Right lobe of liver (tissue), 6 donors: Measurements from ENCODE around the gene DUSP22. TPM values are rescaled to one million over a fixed set of nuclear protein-coding genes. Genes with fewer than 3 reads are reported as not detected.

ENCODE experiments used
- ATAC-seq, 4 donors: fragments of 200-7000 bp; cut with Tn5 transposase; one replicate each; pipeline ENCODE4 v1.9.1; 2020; ENCODE audit warnings: mild to moderate bottlenecking in 4 of 4, moderate library complexity in 4 of 4
- DNase-seq, 3 donors: peaks; one replicate each; pipeline ENCODE4 v3.0.0-alpha.2; 2020
- H3K27ac ChIP-seq, 3 donors: fragments of 200-600 bp; one replicate each; pipeline ENCODE4 v1.8.0; 2022
- H3K27me3 ChIP-seq, 2 donors: fragments of 200-600 bp; one replicate each; pipeline ENCODE4 v1.8.0; 2022
- H3K36me3 ChIP-seq, 4 donors: fragments of 200-600 bp; sonication (generic) in 1 of 4; one replicate each; pipeline versions ENCODE4 v1.5.1 to v1.8.0; 2017 to 2022; ENCODE audit warnings: control low read depth in 1 of 4
- H3K4me1 ChIP-seq, 4 donors: fragments of 200-600 bp; sonication (generic) in 1 of 4; one replicate each; pipeline versions ENCODE4 v1.5.1 to v1.8.0; 2017 to 2022; ENCODE audit warnings: control low read depth in 1 of 4
- H3K4me3 ChIP-seq, 3 donors: fragments of 200-600 bp; one replicate each; pipeline ENCODE4 v1.8.0; 2022
- H3K9me3 ChIP-seq, 4 donors: fragments of 200-600 bp; sonication (generic) in 1 of 4; one replicate each; pipeline versions ENCODE4 v1.5.1 to v1.8.0; 2017 to 2022; ENCODE audit warnings: control low read depth in 1 of 4
- POLR2A ChIP-seq: fragments of 450-650 bp; IDR thresholded peaks from one replicate; pipeline ENCODE4 v1.6.1; 2017; ENCODE audit warnings: antibody characterized with exemption, mild to moderate bottlenecking
- WGBS: methylation state at CpG from one replicate; pipeline ENCODE4 v1.1.6; 2018; ENCODE audit warnings: low coverage, low lambda C conversion rate; ENCODE audit not compliant: insufficient coverage; ENCODE audit errors: missing lambda C conversion rate; 5-methylcytosine and 5-hydroxymethylcytosine counted together
- intact Hi-C, 2 donors: fragments of 100-400 bp; cut with DNase I; formaldehyde crosslinking; loops; one replicate each; pipeline versions ENCODE4 v1.11.2 to v1.14.1; 2022
- total RNA-seq, 6 experiments: library from RNA; depleted of rRNA in 2 of 6; stranded (reverse); fragments of >200 nt in 2 of 6; fragmentation: NEBNext Ultra II Directional in 3 of 6; extraction: Animal tissue kit (Norgen Biotek cat#: 25700) in 3 of 6; gene quantifications; one replicate each; pipeline versions ENCODE4 v1.1.0 to v1.2.4, GENCODE V29; 2016 to 2023
- TF ChIP-seq, protein P1 (sequence below), 4 donors: fragments of 200-600 bp in 3 of 4; fragments of 450-650 bp in 1 of 4; IDR thresholded peaks; one replicate each; pipeline versions ENCODE4 v1.5.1 to v1.8.0; 2016 to 2022; ENCODE audit warnings: antibody characterized with exemption in 4 of 4, mild to moderate bottlenecking in 2 of 4
- donor health status: DM: no; HTN: yes; CAD: no.
- donor health status: DM: no; HTN: no; CAD: no.
- donor health status: DM: no; HTN: no; CAD: no.
- donor health status: DM: no; HTN: yes; CAD: no.
- donor health status: DM: no; HTN: yes; CAD: no.

DUSP22 gene
- total RNA-seq, 6 experiments from 2014 or later, result 20.6 to 24.8 (median 21.3) TPM

DNA sequence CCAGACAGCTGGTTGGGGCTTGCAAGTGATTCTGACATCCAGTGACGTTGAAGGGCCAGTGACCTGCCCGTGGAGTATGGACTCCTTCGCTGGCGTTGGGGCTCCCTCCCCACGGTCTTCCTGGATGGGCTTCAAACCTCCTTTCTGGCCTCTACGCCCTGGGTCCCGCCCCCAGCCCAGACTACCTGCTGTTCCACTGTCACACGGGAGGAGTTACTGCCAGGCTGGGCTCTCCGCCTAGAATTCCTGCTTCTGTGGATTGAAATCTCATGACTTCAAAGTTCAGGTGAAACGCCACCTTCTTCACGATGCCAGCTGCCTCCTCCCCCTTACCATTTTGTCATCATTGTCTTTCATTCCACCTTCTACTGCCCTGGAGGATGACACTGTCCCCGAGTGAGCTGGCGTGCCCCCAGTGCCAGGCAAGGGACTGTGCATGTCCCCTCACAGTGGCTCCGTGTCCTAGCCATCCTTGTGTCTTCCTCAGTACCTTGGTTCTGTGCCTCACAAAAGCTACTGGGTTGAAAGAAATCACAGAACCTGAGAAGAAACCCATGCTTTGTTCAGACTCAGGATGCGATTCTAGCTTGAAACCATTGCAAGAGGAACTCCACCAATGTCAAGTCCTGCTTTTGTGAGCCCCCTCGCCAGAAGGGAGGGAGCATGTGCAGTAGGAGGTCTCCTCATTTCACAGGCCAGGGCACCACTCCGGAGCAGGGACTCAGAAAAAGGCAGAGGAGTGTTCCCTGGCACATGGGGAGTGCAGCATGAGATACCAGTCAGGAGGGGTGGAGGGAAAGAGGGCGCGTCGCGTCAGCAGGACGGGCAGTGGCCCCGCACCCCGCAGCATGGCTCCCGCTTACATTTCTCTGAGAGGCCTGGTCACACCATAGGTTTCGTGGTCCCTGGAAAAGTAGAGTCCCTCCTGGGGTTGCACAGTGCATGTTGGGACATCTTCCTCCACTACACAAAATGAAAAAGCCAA is 88.2 kb downstream of the DUSP22 start:
- peak in 2 of 3 donors; percentile 42 to 52 for DNase-seq
- Histone ChIP-seq H3K4me1 (peaks cover 0 to 3% (median 0%) of the 10 kb centered on the region in 4 donors), H3K36me3 (no peaks in the 10 kb centered on the region), H3K27me3 (no peaks in the 10 kb centered on the region), H3K9me3 (no peaks in the 10 kb centered on the region), H3K4me3 (no peak overlapping the region), H3K27ac (no peak overlapping the region)
- intact Hi-C loops, result no loop called here
- ATAC-seq, result no peak
- WGBS, result 72% methylated on average over 22 of the region's 26 CpGs
- TF ChIP-seq, protein P1, sequence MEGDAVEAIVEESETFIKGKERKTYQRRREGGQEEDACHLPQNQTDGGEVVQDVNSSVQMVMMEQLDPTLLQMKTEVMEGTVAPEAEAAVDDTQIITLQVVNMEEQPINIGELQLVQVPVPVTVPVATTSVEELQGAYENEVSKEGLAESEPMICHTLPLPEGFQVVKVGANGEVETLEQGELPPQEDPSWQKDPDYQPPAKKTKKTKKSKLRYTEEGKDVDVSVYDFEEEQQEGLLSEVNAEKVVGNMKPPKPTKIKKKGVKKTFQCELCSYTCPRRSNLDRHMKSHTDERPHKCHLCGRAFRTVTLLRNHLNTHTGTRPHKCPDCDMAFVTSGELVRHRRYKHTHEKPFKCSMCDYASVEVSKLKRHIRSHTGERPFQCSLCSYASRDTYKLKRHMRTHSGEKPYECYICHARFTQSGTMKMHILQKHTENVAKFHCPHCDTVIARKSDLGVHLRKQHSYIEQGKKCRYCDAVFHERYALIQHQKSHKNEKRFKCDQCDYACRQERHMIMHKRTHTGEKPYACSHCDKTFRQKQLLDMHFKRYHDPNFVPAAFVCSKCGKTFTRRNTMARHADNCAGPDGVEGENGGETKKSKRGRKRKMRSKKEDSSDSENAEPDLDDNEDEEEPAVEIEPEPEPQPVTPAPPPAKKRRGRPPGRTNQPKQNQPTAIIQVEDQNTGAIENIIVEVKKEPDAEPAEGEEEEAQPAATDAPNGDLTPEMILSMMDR (IDR thresholded peaks at IDR 0.05), result no peak
- TF ChIP-seq POLR2A, result no peak

DNA sequence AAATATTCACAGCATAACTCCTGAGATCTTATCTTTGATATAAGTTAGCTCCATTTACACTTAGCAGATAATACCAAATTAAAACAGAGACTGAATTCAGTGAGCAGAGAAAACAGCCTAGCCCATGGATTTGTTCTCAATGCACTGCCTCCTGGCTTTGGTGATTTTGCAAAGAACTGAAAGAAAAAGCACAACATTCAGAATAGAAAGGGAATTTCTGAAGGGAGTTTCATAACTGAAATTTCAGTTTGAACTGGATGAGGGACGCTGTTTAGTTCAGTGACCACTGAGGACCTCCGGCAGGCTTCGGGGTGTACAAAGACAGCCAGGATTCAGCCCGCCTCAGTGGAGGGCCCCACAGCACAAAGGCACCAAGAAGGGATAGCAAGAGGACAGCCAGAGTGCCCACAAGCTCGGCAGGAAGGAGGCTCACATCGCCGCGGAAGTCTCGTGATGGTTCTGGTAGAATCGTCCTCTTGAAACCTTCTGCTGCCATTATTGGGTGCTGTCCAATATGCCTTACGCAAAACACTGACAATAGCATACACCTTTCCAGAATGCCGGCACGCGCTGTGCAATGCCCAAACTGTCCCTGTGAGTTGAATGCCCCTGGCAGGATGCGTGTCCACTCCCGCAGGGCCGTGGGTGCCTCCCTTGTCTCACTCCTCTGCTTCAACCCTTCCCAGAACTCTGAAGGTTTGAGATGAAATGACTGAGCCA is 89.6 kb downstream of the DUSP22 start:
- WGBS, result 76% methylated on average over 17 of the region's 17 CpGs

DNA sequence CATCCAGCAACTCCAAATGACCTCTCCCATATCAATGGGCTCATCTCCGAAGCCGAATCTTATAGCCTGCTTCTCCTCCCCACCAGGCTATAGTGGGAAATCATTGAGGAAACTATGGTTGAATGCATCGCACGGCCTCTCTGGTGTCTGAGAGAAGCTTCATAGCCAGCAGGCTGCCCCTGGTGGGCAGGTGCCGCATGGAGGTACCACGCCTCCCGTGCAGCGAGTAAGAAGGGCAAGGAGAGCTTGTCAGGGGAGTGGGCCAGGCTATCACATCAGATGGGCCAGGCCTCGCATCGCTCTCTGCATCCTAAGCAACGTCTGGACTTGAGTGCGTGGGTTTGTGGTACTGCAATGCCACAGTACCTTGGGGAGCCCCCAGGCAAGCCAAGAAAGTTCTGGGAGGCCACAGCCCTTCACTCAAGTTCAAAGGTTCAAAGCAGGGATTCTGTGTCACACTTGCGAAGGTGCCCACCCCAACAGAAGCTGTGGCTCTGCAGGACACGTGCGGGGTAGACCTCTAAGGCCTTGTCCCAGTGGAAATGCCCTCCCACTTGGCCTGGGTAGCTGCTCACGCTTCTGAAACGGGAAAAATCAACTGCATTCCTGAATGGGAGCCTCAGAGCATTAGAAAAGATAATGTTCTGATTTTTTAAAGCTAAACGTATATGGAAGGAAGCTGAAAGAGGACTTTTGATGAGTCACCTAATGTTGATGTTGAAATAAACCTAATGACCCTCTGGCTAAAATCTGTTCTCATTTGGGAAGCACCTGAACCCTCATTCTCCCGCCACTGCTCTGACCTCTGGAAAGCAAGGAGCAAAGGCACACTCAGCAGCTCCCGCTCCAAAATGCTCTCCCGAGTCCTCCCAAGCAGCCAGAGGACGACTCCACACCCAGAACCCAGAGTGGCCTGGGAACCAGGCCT is 90.9 kb downstream of the DUSP22 start:
- no peaks in the 10 kb centered on the region for H3K36me3 ChIP-seq
- WGBS, result 61% methylated on average over 6 of the region's 22 CpGs
- peaks cover 0 to 19% (median 7%) of the 10 kb centered on the region in 4 donors for H3K4me1 ChIP-seq
- no peak for ATAC-seq
- no peaks in the 10 kb centered on the region for H3K27me3 ChIP-seq
- no peaks in the 10 kb centered on the region for H3K9me3 ChIP-seq
- peak in 2 of 3 donors; percentile 19 to 42 for DNase-seq
- no peak overlapping the region for H3K27ac ChIP-seq
- intact Hi-C loops, result no loop called here
- TF ChIP-seq, protein P1 (IDR thresholded peaks at IDR 0.05), result no peak
- no peak for TF ChIP-seq POLR2A
- no peak overlapping the region for H3K4me3 ChIP-seq

More for the DNA sequence above, 89.6 kb downstream of the DUSP22 start:
- Histone ChIP-seq H3K27ac (no peak overlapping the region), H3K9me3 (no peaks in the 10 kb centered on the region), H3K27me3 (no peaks in the 10 kb centered on the region), H3K4me3 (no peak overlapping the region), H3K36me3 (no peaks in the 10 kb centered on the region), H3K4me1 (peaks cover 0 to 13% (median 3%) of the 10 kb centered on the region in 4 donors)
- TF ChIP-seq, protein P1 (IDR thresholded peaks at IDR 0.05), result no peak
- no peak for ATAC-seq
- peak in 2 of 3 donors; percentile 40 to 48 for DNase-seq
- intact Hi-C loops, result no loop called here

DNA sequence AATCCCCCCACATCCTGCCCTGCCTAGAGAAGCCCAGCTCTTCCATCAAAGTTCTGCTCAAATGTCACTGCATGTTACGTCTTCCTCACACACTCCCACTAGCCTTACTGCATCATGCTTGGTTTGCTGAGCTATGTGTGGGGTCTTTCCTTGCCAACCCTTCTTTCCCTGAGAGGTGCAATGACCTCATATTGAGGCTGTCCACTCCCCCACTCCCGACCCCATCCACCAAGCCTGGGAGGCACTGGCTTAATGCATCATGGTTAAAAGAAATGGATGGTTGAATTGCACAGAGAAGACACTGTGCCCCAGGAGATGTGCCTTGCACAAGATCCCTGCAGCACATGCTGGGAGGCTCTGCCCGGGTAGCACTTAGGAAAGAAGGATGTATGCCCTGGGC is 91.6 kb downstream of the DUSP22 start:
- Histone ChIP-seq H3K36me3 (no peaks in the 10 kb centered on the region), H3K27me3 (no peaks in the 10 kb centered on the region), H3K27ac (no peak overlapping the region), H3K9me3 (no peaks in the 10 kb centered on the region), H3K4me1 (peaks cover 0 to 20% (median 7%) of the 10 kb centered on the region in 4 donors), H3K4me3 (no peak overlapping the region)
- DNase-seq (peak in 1 of 3 donors; percentile 20), ATAC-seq (no peak)
- intact Hi-C loops, result no loop called here
- no peak for TF ChIP-seq POLR2A
- TF ChIP-seq, protein P1 (IDR thresholded peaks at IDR 0.05), result no peak
- WGBS, result 70% methylated on average over 3 of the region's 3 CpGs
